Measurements from ENCODE around the gene PLB1. TPM values are rescaled to one million over a fixed set of nuclear protein-coding genes. Genes with fewer than 3 reads are reported as not detected.

The PLB1 gene
- polyA plus RNA-seq, 3 donors: 20.2 to 35.8 (median 23.9) TPM

DNA sequence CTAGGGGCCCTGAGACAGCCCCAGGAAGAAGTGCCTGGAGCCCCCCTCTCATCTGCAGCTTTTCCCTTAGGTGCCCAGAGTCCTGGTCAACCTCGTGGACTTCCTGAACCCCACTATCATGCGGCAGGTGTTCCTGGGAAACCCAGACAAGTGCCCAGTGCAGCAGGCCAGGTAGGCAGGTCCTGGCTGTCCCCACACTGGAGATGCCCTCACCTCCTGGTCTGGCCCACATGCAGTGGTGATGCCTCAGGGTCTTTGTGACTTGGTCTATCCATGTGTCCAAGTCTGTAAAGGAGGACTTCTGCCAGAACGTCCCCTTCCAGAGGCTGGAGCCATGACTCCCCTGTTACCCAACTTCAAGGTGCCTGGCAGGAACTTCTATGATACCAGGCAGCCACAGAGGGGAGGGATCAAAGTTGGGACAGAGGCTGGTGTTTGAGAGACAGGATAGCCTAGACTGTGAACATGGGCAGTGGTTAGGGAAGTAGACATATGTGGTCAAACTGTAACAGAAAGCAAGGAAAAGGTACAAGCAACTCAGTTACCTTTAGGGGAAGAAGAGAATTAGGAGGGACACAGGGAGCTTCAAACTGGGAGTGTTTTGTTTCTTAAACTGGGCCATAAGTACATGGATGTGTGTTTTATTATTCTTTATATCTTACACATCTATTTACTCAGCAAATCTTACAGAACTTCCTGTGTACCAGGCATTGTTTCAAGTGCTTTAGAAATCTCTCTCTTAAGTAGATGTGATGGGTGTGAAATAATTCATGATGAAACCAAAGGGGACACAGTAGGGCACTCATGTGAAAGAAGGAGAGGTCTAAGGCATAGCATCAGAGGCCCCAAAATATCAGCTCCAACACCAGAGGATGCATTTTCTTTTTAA lies 107.1 kb downstream of the PLB1 start:
- H3K4me1 ChIP-seq (ENCODE audit: control insufficient read depth in 1 of 2, insufficient read depth in 2 of 2, low read length in 2 of 2): peaks cover 55 to 56% of the 10 kb centered on the region in 2 donors
- H3K9ac ChIP-seq (ENCODE audit: insufficient read depth, low read length, poor library complexity, severe bottlenecking): peak overlapping the region; percentile 42
- H3K27me3 ChIP-seq (ENCODE audit: control insufficient read depth in 2 of 2, insufficient read depth in 2 of 2, low read length in 2 of 2): no peaks in the 10 kb centered on the region
- peak overlapping the region; percentile 6 for H2AFZ ChIP-seq (ENCODE audit: insufficient read depth, low read depth, low read length, poor library complexity, severe bottlenecking)
- Mint-ChIP-seq H3K4me1 (peaks cover 64% of the 10 kb centered on the region), H3K4me3 (peak overlapping the region; percentile 70 to 91), H3K27me3 (ENCODE audit: low read depth in 3 of 3) (peaks cover 0 to 3% (median 2%) of the 10 kb centered on the region in 3 donors), H3K9me3 (peaks cover 0 to 3% (median 0%) of the 10 kb centered on the region in 7 donors), H3K27ac (peak overlapping the region; percentile 92 to 97 (median 96)), H3K36me3 (peaks cover 17 to 31% of the 10 kb centered on the region in 2 donors)
- peak overlapping the region in 2 of 3 experiments; percentile 39 to 73 for H3K4me3 ChIP-seq (replicated peaks in 1 of 3; ENCODE audit: low read depth in 2 of 3, low read length in 3 of 3)
- peak overlapping the region; percentile 80 to 82 for H3K27ac ChIP-seq (ENCODE audit: low read depth in 1 of 2, low read length in 2 of 2)
- intact Hi-C loops (cut with micrococcal nuclease): loop anchor here in 1 of 2 donors (5.0 kb wide), 1 partner anchor 36 kb away; no protein-coding TSS in a partner anchor
- 86% methylated on average over 2 of the region's 3 CpGs for WGBS (ENCODE audit: insufficient coverage)
- H3K79me2 ChIP-seq (ENCODE audit: insufficient read depth, low read length): peaks cover 35% of the 10 kb centered on the region
- no peaks in the 10 kb centered on the region for H3K9me3 ChIP-seq (replicated peaks in 1 of 2; ENCODE audit: control insufficient read depth in 1 of 2, insufficient read depth in 1 of 2, low read length in 2 of 2)
- TF ChIP-seq CTCF (IDR thresholded peaks at IDR 0.05): no peak
- peak in 2 of 3 donors; percentile 33 to 56 for DNase-seq
- peaks cover 5 to 8% of the 10 kb centered on the region in 2 donors for H3K36me3 ChIP-seq (replicated peaks in 1 of 2; ENCODE audit: control insufficient read depth in 1 of 2, insufficient read depth in 2 of 2, low read length in 2 of 2)
- no peaks in the 10 kb centered on the region for H4K20me1 ChIP-seq (ENCODE audit: insufficient read depth, low read length)
- peak overlapping the region; percentile 80 for H3K4me2 ChIP-seq (replicated peaks; ENCODE audit: extremely low read depth, low read length, poor library complexity, severe bottlenecking)

GRCh38 chr2:28603821-28604220 lies 108.0 kb downstream of the PLB1 start:
- Mint-ChIP-seq H3K4me3 (no peak overlapping the region), H3K27ac (peak overlapping the region; percentile 92 to 97 (median 96)), H3K9me3 (peaks cover 0 to 3% (median 0%) of the 10 kb centered on the region in 7 donors), H3K4me1 (peaks cover 68% of the 10 kb centered on the region), H3K36me3 (peaks cover 17 to 32% of the 10 kb centered on the region in 2 donors), H3K27me3 (ENCODE audit: low read depth in 3 of 3) (peaks cover 0 to 3% (median 2%) of the 10 kb centered on the region in 3 donors)
- DNase-seq: no peak
- Histone ChIP-seq H3K27me3 (ENCODE audit: control insufficient read depth in 2 of 2, insufficient read depth in 2 of 2, low read length in 2 of 2) (no peaks in the 10 kb centered on the region), H2AFZ (ENCODE audit: insufficient read depth, low read depth, low read length, poor library complexity, severe bottlenecking) (peak overlapping the region; percentile 6), H3K4me1 (ENCODE audit: control insufficient read depth in 1 of 2, insufficient read depth in 2 of 2, low read length in 2 of 2) (peaks cover 55 to 56% of the 10 kb centered on the region in 2 donors), H3K27ac (ENCODE audit: low read depth in 1 of 2, low read length in 2 of 2) (peak overlapping the region; percentile 80 to 82), H3K9ac (ENCODE audit: insufficient read depth, low read length, poor library complexity, severe bottlenecking) (peak overlapping the region; percentile 16), H4K20me1 (ENCODE audit: insufficient read depth, low read length) (no peaks in the 10 kb centered on the region), H3K36me3 (replicated peaks in 1 of 2; ENCODE audit: control insufficient read depth in 1 of 2, insufficient read depth in 2 of 2, low read length in 2 of 2) (peaks cover 5 to 8% of the 10 kb centered on the region in 2 donors), H3K4me2 (replicated peaks; ENCODE audit: extremely low read depth, low read length, poor library complexity, severe bottlenecking) (peak overlapping the region; percentile 80), H3K4me3 (replicated peaks in 1 of 3; ENCODE audit: low read depth in 2 of 3, low read length in 3 of 3) (peak overlapping the region in 1 of 3 experiments; percentile 73), H3K9me3 (replicated peaks in 1 of 2; ENCODE audit: control insufficient read depth in 1 of 2, insufficient read depth in 1 of 2, low read length in 2 of 2) (no peaks in the 10 kb centered on the region), H3K79me2 (ENCODE audit: insufficient read depth, low read length) (peaks cover 35% of the 10 kb centered on the region)
- intact Hi-C loops (cut with micrococcal nuclease): loop anchor here in 1 of 2 donors (5.0 kb wide), 1 partner anchor 37 kb away; no protein-coding TSS in a partner anchor
- no peak for TF ChIP-seq CTCF (IDR thresholded peaks at IDR 0.05)
- 39% methylated on average over 2 of the region's 10 CpGs for WGBS (ENCODE audit: insufficient coverage)
